HG02588 (cell line): ENCODE results near the gene FOXN1.

Experiments
- ATAC-seq: cut with Tn5 transposase; IDR thresholded peaks from one replicate; pipeline ENCODE4 v1.9.1; 2021; ENCODE audit warnings: mild to moderate bottlenecking, moderate library complexity; ENCODE audit not compliant: unreplicated experiment

FOXN1 gene

GRCh38 chr17:28544402-28545140, 38.4 kb downstream of the FOXN1 start:
- ATAC-seq, result no peak

DNA sequence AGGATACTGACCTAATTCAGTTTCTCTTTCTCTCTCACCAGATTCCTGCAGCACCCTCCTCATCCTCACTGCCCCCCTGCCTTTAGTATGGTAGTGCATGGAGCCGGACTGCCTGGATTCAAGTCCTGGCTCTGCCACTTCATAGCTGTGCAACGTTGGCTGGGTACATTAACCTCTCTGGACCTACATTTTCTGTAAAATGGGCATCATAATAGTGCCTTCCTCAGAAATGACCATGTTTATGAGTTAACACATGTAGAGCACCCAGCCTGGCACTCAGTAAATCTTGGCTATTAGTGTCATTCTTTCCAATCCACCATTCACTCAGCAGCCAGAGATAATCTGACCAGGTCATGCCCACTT, 39.0 kb downstream of the FOXN1 start:
- ATAC-seq, result no peak

DNA sequence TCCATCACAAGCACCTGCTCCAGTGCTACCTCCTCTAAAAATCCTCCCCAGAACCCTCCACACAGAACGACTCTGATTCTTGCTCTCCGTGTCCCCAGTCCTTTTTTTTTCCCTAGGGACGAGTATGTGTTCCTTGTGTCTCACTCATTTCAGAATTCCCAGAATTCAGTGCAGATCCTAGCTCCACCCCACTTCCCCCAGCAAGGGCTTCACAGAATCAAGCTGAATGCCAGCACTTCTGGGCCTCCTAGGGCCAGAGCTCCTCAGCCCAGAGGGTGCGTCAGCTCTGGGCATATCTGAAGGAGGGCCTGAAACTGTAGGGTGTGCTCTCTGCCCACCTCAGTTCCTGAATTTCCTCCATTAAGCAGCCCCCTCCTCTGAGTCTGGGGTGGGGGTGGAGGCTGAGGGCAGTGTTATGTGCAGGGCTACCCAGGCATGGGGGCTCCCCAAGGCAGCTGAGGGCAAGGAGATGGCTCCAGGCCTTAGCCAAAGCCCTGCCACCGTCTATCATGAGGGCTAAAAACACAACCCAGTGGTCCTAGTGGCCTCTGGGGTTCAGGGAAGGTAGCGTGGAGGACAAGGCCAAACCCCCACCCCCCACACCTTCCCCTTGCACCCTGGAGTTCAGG, 39.8 kb downstream of the FOXN1 start:
- ATAC-seq, result no peak

- no peak for ATAC-seq
Observed at GRCh38 chr17:28547096-28547622, 41.0 kb downstream of the FOXN1 start.

DNA sequence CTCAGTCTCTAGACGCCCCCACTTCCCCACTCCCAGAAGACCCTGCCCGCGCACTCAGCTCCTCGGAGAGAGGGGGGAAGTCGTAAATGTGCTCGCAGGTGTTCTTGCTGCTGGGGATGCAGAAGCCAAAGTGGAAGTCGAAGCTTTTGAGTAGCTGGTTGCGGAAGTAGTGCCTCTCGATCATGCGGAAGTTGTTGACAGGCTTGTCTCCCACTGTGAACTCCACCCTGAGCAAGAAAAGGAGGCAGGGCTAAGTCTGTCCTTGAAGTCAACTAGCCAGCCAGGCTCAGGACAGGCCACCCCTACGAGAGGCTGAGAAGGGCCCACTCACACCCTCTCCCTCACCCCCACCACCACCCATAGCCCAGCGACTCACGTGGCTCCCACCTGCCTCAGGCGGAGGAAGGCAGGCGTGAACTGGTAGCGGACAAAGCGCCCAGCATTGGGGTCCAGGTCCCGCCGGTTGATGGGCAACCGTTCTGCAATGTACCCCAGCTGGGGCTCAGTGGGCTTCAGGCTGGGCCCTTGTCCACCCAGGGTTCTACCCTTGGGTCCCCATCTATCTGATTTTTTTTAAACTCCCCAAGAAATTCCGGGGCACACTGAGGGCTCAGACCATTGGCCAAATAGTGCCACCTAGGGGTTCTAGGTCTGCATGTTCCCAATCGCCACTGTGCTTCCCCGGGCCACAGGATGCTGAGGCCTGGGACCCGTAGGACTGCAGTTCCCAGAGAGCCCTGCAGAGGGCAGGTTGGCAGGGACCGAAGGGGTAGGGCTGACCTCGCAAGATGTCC, 41.7 kb downstream of the FOXN1 start:
- ATAC-seq, result peak; percentile 47

DNA sequence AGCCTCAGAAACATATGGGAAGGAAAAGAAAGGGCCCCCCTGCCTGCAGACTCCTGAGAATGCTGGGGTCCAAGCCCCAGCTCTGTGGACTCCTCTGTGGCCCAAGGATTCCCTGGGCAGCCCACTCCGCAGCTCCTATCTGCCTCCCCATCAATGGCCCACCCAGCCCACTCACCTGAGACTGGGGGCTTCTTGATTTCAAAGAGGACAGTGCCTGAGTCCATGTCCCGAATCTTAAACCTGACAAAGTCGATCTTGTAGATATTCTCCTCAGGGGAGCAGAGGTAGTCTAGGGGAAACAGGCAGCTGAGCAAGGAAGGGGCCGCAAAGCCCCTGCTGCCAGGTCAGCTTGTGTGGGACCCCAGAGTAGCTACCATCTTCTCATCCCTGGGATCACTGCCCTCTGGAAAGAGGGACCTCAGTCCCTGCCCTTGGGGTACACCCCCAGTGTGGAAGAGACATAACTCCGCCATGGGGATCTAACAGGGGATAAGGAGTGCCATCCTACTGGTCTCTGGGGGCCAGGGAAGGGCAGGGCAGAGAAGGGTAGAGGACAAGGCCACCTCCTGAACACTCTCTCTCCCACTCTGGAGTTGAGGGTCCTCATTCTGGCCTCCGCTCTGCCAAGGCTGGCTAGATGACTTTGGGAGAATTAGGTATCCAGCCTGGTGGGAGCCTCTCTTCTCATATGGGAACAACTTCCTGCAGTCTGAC, 42.4 kb downstream of the FOXN1 start:
- no peak for ATAC-seq

- no peak for ATAC-seq
Observed at GRCh38 chr17:28549236-28550132, 43.3 kb downstream of the FOXN1 start.

- ATAC-seq, result no peak
Observed at GRCh38 chr17:28550858-28551257, 44.7 kb downstream of the FOXN1 start.

GRCh38 chr17:28551421-28552175, 45.5 kb downstream of the FOXN1 start:
- ATAC-seq, result no peak

DNA sequence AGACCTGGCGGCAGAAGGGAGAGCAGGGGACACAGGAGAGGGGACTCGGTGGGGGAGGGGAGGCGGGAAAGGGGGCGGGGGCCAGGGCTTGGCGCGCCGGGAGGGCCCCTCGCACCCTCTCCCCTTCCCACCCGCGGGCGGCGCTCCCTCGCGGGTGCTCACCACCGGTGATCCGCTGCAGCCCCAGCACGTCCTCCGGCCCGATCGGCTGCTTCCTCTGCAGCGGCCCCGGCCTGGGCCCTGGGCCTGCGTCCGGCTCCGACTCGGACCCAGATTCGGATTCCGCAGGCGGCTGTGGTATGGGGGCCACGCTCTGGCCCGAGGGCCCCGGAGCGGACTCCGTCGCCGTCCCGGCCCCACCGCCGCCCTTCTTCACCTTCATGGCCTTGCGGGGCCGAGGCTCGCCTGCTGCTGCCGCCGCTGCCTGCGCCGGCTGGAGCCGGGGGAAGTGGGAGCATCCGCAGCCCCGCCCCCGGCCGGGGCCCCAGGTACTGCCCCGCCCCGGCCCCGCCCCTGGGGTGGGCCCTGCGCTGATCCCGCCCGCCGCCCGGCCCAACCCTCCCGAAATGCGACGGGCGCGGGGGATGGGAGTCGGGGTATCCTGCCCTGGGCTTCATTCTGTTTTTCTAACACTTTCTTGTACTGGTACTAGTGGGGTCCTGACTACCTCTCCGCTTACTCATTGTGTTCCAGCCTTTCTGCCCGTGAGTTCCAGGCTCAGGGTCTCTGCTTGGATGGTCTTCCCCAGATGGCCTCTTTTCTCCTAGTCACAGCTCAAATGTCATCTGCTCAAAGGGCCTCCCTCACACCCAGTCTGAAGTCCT, 46.2 kb downstream of the FOXN1 start, which contains the start of gene UNC119:
TSS of gene UNC119 (minus strand) at position 449 of the 824 bp plus-strand sequence. CDS start at position 382, 67 bp downstream.
- peak; percentile 47 for ATAC-seq

- ATAC-seq, result no peak
Observed at GRCh38 chr17:28553000-28553505, 46.9 kb downstream of the FOXN1 start.

DNA sequence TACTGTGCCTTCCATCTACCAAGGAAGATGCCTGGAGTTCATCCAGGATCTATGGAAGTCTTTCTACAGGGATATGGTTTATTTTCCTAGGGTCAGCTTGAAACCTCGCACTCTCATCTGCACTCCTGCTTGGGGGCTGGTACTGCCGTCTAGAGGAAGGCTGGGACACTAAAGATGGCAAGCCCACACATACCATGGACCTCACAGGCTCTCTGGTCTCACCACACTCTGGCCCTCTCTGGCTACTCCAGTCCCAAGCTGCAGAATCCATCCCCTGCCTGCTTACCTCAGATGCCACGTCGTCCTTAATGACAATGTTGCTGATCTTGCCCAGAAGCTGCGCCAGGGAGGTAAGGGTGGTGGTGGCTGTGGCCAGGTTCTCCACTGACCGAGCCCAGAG, 48.4 kb downstream of the FOXN1 start:
- no peak for ATAC-seq

- ATAC-seq, result no peak
Observed at GRCh38 chr17:28555022-28555421, 48.9 kb downstream of the FOXN1 start.

DNA sequence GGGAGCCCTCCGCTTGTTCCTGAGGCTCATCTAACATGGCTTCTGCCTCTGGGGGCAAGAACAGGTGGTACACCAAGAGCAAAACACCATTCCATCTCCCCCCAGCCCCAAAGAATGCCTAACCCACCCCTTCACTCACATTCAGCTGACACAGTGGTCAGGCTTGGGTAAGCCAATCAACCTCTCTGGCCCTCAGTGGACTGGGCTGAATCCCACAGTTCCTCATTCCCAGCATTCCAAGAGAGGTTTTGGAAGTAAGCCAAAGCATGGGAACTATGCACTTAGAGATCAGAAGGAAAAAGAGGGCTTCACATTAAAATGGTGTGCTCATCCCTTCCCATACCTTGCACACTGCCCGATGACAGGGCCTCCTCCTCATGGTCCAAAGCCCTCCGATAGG, 57.3 kb downstream of the FOXN1 start:
- no peak for ATAC-seq

- no peak for ATAC-seq
Observed at GRCh38 chr17:28567604-28568003, 61.5 kb downstream of the FOXN1 start.

GRCh38 chr17:28569446-28569845, 63.3 kb downstream of the FOXN1 start:
- ATAC-seq, result no peak

- ATAC-seq, result peak; percentile 33
Observed at GRCh38 chr17:28570716-28571360, 64.7 kb downstream of the FOXN1 start.
